Kasumi-1 (cell line): Measurements from ENCODE around the gene PRPH2.
"Not testable (repeated sequence)": the region's sequence is repeated elsewhere in the genome, so short reads cannot be mapped to it uniquely, and the experiment has no call there.

ENCODE experiments used
- DNase-seq, 2 experiments: peaks; one replicate each; lab custom pipeline; 2025; lab: John Stamatoyannopoulos, UW

PRPH2 gene

GRCh38 chr6:42742116-42742894 lies 19.9 kb upstream of the PRPH2 start:
- peak; percentile 69 to 79 for DNase-seq

GRCh38 chr6:42740725-42741124 lies 18.3 kb upstream of the PRPH2 start:
- DNase-seq = no peak

- no peak for DNase-seq
These were observed 13.6 kb upstream of the PRPH2 start for GRCh38 chr6:42735976-42736375.

- peak in 1 of 2 experiments; percentile 7 for DNase-seq
These were observed 11.6 kb upstream of the PRPH2 start for GRCh38 chr6:42733867-42734481.

GRCh38 chr6:42729731-42730130 lies 7.3 kb upstream of the PRPH2 start:
- no peak for DNase-seq

- no peak for DNase-seq
These were observed 5.2 kb upstream of the PRPH2 start for GRCh38 chr6:42727627-42728026.

- no peak for DNase-seq
These were observed 4.8 kb upstream of the PRPH2 start for GRCh38 chr6:42727087-42727611.

GRCh38 chr6:42726485-42727086 lies 4.2 kb upstream of the PRPH2 start:
- DNase-seq = peak; percentile 75 to 89

- DNase-seq = no peak
These were observed 3.6 kb upstream of the PRPH2 start for GRCh38 chr6:42726026-42726425.

GRCh38 chr6:42724825-42725224 lies 2.4 kb upstream of the PRPH2 start:
- no peak for DNase-seq

- DNase-seq = no peak
These were observed 1.7 kb downstream of the PRPH2 start for GRCh38 chr6:42720739-42721138.

GRCh38 chr6:42715871-42716270 lies 6.5 kb downstream of the PRPH2 start:
- no peak for DNase-seq

GRCh38 chr6:42714098-42714761 lies 8.2 kb downstream of the PRPH2 start:
- no peak for DNase-seq

GRCh38 chr6:42711930-42712329 lies 10.5 kb downstream of the PRPH2 start:
- no peak for DNase-seq

GRCh38 chr6:42710316-42710715 lies 12.1 kb downstream of the PRPH2 start:
- no peak for DNase-seq

- no peak for DNase-seq
These were observed 12.5 kb downstream of the PRPH2 start for GRCh38 chr6:42709871-42710270.

- DNase-seq = no peak
These were observed 14.3 kb downstream of the PRPH2 start for GRCh38 chr6:42708096-42708495.

GRCh38 chr6:42707595-42707994 lies 14.8 kb downstream of the PRPH2 start:
- DNase-seq = no peak

GRCh38 chr6:42704937-42705374 lies 17.4 kb downstream of the PRPH2 start:
- no peak for DNase-seq

- no peak for DNase-seq
These were observed 18.0 kb downstream of the PRPH2 start for GRCh38 chr6:42704251-42704936.

GRCh38 chr6:42702786-42703185 lies 19.6 kb downstream of the PRPH2 start:
- DNase-seq = not testable (repeated sequence)

- no peak for DNase-seq
These were observed 20.2 kb downstream of the PRPH2 start for GRCh38 chr6:42702200-42702599.
